OCI-LY7 (cell line): Measurements from ENCODE around the gene ADCY7. TPM values are rescaled to one million over a fixed set of nuclear protein-coding genes. Genes with fewer than 3 reads are reported as not detected.

Source experiments
- BruUV-seq: library from RNA; stranded (reverse); fragments of 400-500 nt; replicated peaks from 2 replicates; lab custom pipeline; 2021; lab: Mats Ljungman, UMichigan
- CTCF ChIA-PET: fragments of 300-600 bp; sonication (Branson Sonifier 250); formaldehyde crosslinking; loops from one replicate; lab custom pipeline; 2022; ENCODE audit warnings: antibody characterized with exemption; ENCODE audit not compliant: unreplicated experiment; lab: Charles Lee
- POLR2A ChIA-PET: fragments of 300-600 bp; sonication (Branson Sonifier 250); formaldehyde crosslinking; loops from one replicate; lab custom pipeline; 2022; ENCODE audit warnings: antibody characterized with exemption; lab: Charles Lee
- DNase-seq: peaks from one replicate; pipeline ENCODE4 v3.0.0-alpha.2; 2015; ENCODE audit warnings: low spot score
- H2AFZ ChIP-seq: fragments of 200-600 bp; sonication (generic), shearing (Covaris generic); 2 replicates; pipeline ENCODE4 v1.6.1; 2014; ENCODE audit warnings: mild to moderate bottlenecking, antibody characterized with exemption, low read length, moderate library complexity
- H3K27ac ChIP-seq: fragments of 200-600 bp; sonication (generic); 2 replicates; pipeline ENCODE4 v1.5.1; 2014; ENCODE audit warnings: mixed run types, low read depth, mild to moderate bottlenecking, moderate library complexity, low read length, inconsistent platforms; ENCODE audit not compliant: poor library complexity, severe bottlenecking
- H3K36me3 ChIP-seq: fragments of 200-600 bp; sonication (generic); 2 replicates; pipeline ENCODE4 v1.6.1; 2014; ENCODE audit warnings: mild to moderate bottlenecking, antibody characterized with exemption, low read length, moderate library complexity, mixed read lengths; ENCODE audit not compliant: insufficient read depth
- H3K4me1 ChIP-seq: fragments of 200-600 bp; sonication (generic); 2 replicates; pipeline ENCODE4 v1.5.1; 2014; ENCODE audit warnings: mild to moderate bottlenecking, low read length; ENCODE audit not compliant: insufficient read depth, poor library complexity, severe bottlenecking
- H3K4me2 ChIP-seq: fragments of 200-600 bp; sonication (generic); 2 replicates; pipeline ENCODE4 v1.6.1; 2014; ENCODE audit warnings: mild to moderate bottlenecking, low read length
- H3K4me3 ChIP-seq: fragments of 200-600 bp; sonication (generic); 2 replicates; pipeline ENCODE4 v1.5.1; 2014; ENCODE audit warnings: mild to moderate bottlenecking, low read depth, low read length; ENCODE audit not compliant: poor library complexity, severe bottlenecking
- H3K79me2 ChIP-seq: fragments of 200-600 bp; sonication (generic); 2 replicates; pipeline ENCODE4 v1.6.1; 2016; ENCODE audit warnings: low read depth, mild to moderate bottlenecking, low read length, moderate library complexity, mixed read lengths; ENCODE audit not compliant: insufficient read depth
- H3K9me2 ChIP-seq: fragments of 200-600 bp; sonication (generic); 2 replicates; pipeline ENCODE4 v1.6.1; 2016; ENCODE audit warnings: mild to moderate bottlenecking, low read length, mixed read lengths; ENCODE audit not compliant: insufficient read depth
- H3K9me3 ChIP-seq: fragments of 200-600 bp; sonication (generic); 2 replicates; pipeline ENCODE4 v1.6.1; 2014; ENCODE audit warnings: mild to moderate bottlenecking, mixed run types, low read length, mixed read lengths
- H4K20me1 ChIP-seq: fragments of 200-600 bp; sonication (generic); 2 replicates; pipeline ENCODE4 v1.6.1; 2014; ENCODE audit warnings: mild to moderate bottlenecking, antibody characterized with exemption, low read length, moderate library complexity, mixed read lengths; ENCODE audit not compliant: insufficient read depth
- EZH2phosphoT487 ChIP-seq: fragments of 200-600 bp; sonication (generic); IDR thresholded peaks from 2 replicates; pipeline ENCODE4 v1.6.1; 2018; ENCODE audit warnings: low read depth, borderline replicate concordance, mild to moderate bottlenecking, mixed run types, antibody characterized with exemption, low read length, moderate library complexity, mixed read lengths
- intact Hi-C: fragments of 100-400 bp; cut with micrococcal nuclease; formaldehyde crosslinking; loops from one replicate; pipeline ENCODE4 v1.10.0; 2022; ENCODE audit not compliant: unreplicated experiment
- total RNA-seq, 2 experiments: library from RNA; depleted of rRNA in 1 of 2; stranded (reverse); fragments of >200 nt in 1 of 2; shearing (Covaris generic) in 1 of 2; gene quantifications; 2 replicates each; pipeline ENCODE4 v1.2.3, GENCODE V29; 2014 to 2022
- TF ChIP-seq, protein P1 (sequence below): fragments of 200-600 bp; sonication (generic); conservative IDR thresholded peaks from 2 replicates; pipeline ENCODE4 v1.5.1; 2014; ENCODE audit warnings: mild to moderate bottlenecking, antibody characterized with exemption, low read length, moderate library complexity, mixed read lengths

ADCY7 gene
- total RNA-seq, 2 experiments from 2014 or later, result 49.9 to 77.7 TPM

DNA sequence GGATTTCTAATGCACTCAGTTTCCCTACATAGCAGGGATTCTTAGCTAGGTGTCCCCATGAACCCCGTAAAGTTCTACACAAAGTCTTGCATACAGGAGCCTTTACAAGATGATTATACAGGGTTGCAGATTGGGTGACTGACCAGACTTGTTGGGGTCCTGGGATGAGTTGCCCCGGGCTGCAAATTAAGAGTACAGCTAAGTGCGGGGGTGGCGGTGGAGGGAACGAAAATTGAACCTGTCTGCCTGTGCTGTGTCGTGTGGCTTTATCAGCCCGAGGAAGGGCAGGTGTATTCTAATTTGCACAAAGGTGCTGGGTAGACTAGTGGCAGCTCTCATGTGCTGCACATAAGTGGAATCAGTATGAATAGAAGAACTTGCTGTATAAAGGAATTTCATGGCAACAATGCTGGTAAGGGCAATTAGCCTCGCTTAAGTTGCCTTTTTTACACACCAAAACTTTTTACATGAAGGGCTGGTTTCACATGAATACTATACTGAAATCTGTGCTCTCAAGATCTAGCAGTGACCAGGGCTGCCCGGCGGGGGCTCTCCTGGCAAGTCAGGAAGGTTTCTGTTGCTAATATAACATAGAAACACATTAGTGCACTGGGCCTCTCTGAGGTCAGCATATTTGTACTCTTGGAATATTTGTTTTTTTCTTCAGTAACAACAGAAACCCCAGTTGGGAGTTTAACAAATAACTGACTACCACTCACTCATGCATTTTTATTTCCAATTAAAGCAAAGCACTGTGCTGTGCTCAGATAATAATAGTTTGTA, 50.7 kb downstream of the ADCY7 start:
- ChIA-PET CTCF (no interaction called here), POLR2A (no interaction called here)
- TF ChIP-seq EZH2phosphoT487, result no peak
- TF ChIP-seq, protein P1, sequence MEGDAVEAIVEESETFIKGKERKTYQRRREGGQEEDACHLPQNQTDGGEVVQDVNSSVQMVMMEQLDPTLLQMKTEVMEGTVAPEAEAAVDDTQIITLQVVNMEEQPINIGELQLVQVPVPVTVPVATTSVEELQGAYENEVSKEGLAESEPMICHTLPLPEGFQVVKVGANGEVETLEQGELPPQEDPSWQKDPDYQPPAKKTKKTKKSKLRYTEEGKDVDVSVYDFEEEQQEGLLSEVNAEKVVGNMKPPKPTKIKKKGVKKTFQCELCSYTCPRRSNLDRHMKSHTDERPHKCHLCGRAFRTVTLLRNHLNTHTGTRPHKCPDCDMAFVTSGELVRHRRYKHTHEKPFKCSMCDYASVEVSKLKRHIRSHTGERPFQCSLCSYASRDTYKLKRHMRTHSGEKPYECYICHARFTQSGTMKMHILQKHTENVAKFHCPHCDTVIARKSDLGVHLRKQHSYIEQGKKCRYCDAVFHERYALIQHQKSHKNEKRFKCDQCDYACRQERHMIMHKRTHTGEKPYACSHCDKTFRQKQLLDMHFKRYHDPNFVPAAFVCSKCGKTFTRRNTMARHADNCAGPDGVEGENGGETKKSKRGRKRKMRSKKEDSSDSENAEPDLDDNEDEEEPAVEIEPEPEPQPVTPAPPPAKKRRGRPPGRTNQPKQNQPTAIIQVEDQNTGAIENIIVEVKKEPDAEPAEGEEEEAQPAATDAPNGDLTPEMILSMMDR, result no peak
- BruUV-seq, result TSS peak; percentile 46
- Histone ChIP-seq H4K20me1 (no peaks in the 10 kb centered on the region; the same call in 1 of the 2 replicates), H3K9me2 (no peaks in the 10 kb centered on the region), H3K27ac (no peak overlapping the region), H3K4me2 (no peak overlapping the region), H2AFZ (no peak overlapping the region), H3K4me1 (no peaks in the 10 kb centered on the region), H3K4me3 (no peak overlapping the region), H3K9me3 (no peaks in the 10 kb centered on the region), H3K79me2 (no peaks in the 10 kb centered on the region), H3K36me3 (peaks cover 98% of the 10 kb centered on the region)
- intact Hi-C loops, result no loop called here
- DNase-seq, result no peak

DNA sequence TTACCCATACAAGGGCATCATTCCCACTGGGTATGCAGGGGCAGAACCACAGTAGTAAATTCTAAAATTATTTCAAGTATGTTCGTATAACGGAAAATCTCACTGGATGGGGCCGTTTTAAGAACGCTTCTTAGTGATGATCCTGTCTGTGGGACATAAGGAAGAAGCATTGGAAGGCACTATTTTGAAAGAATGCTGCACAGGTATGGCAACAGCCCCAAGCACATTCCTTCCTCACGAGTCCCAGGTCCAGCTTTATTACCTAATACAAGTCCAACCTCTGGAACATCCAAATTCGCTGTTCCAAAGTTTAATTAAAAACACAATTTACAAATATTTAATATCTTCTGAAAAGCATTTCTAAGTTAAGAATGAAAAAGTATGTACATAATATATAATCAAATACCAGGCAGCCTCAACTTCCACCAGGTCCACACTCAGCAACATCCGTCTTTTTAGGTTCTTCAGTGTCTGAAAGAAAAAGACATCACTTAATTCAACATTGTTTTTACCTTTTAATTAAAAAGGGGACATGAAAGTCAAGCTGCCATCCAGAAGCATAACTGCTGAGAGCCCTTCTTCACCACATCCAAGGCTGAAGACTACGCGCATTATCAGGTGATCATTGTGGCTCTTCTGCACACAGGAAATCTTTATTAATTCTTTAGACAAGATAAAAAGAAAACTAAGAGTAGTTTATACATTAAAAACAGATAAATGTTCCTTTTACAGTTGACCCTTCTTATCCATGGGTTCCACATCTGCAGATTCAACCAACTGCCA, 52.6 kb downstream of the ADCY7 start:
- no peaks in the 10 kb centered on the region for H4K20me1 ChIP-seq
- H3K9me2 ChIP-seq, result no peaks in the 10 kb centered on the region
- peaks cover 99% of the 10 kb centered on the region for H3K36me3 ChIP-seq
- intact Hi-C loops, result no loop called here
- H3K4me1 ChIP-seq, result no peaks in the 10 kb centered on the region
- H2AFZ ChIP-seq, result no peak overlapping the region
- ChIA-PET CTCF (no interaction called here), POLR2A (interaction anchor here (0.6 kb wide), 1 partner anchor 69 kb away, joined by 4 read pairs; no protein-coding TSS in a partner anchor)
- no peak overlapping the region for H3K4me2 ChIP-seq
- no peaks in the 10 kb centered on the region for H3K9me3 ChIP-seq
- no peak overlapping the region for H3K27ac ChIP-seq
- BruUV-seq, result no TSS peak
- no peaks in the 10 kb centered on the region for H3K79me2 ChIP-seq
- no peak overlapping the region for H3K4me3 ChIP-seq
- DNase-seq, result no peak
- TF ChIP-seq, protein P1, result no peak
- no peak for TF ChIP-seq EZH2phosphoT487
